Measurements from ENCODE around the gene OR10A7.
"Not testable (repeated sequence)": the region's sequence is repeated elsewhere in the genome, so short reads cannot be mapped to it uniquely, and the experiment has no call there.

The OR10A7 gene

GRCh38 chr12:55220725-55221124, at the start of gene OR10A7:
Gene OR10A7 (plus strand): TSS chr12:55221025. CDS start chr12:55221025, 0 bp downstream.
- DNase-seq, result no peak

- no peak for DNase-seq
Observed at GRCh38 chr12:55171445-55171844, 49.4 kb upstream of the OR10A7 start.

GRCh38 chr12:55171846-55172245, 49.0 kb upstream of the OR10A7 start:
- DNase-seq, result not testable (repeated sequence)

GRCh38 chr12:55172686-55173085, 48.1 kb upstream of the OR10A7 start:
- DNase-seq, result no peak

GRCh38 chr12:55173456-55173855, 47.4 kb upstream of the OR10A7 start:
- no peak for DNase-seq

GRCh38 chr12:55188573-55188972, 32.3 kb upstream of the OR10A7 start:
- no peak for DNase-seq

GRCh38 chr12:55188974-55189556, 31.8 kb upstream of the OR10A7 start:
- peak; percentile 85 for DNase-seq

GRCh38 chr12:55194382-55194781, 26.4 kb upstream of the OR10A7 start:
- DNase-seq, result no peak

GRCh38 chr12:55226523-55226922, 5.7 kb downstream of the OR10A7 start:
- no peak for DNase-seq

GRCh38 chr12:55227643-55228042, 6.8 kb downstream of the OR10A7 start:
- DNase-seq, result no peak

- no peak for DNase-seq
Observed at GRCh38 chr12:55244309-55244708, 23.5 kb downstream of the OR10A7 start, which contains the start of gene OR6C74. Gene OR6C74 (plus strand): TSS chr12:55244609. CDS start chr12:55247288, 2,679 bp downstream.

GRCh38 chr12:55246159-55246558, 25.3 kb downstream of the OR10A7 start:
- DNase-seq, result no peak

GRCh38 chr12:55250944-55251343, 30.1 kb downstream of the OR10A7 start:
- DNase-seq, result no peak

GRCh38 chr12:55253281-55253680, 32.5 kb downstream of the OR10A7 start:
- DNase-seq, result no peak

- no peak for DNase-seq
Observed at GRCh38 chr12:55256831-55257230, 36.0 kb downstream of the OR10A7 start.

GRCh38 chr12:55258303-55258702, 37.5 kb downstream of the OR10A7 start:
- peak; percentile 47 for DNase-seq
